ENCODE results near the gene SDS. TPM values are rescaled to one million over a fixed set of nuclear protein-coding genes. Genes with fewer than 3 reads are reported as not detected.

The SDS gene
- total and polyA plus RNA-seq, 9 donors, result 0.20 to 12.8 (median 1.0) TPM; not detected in 2

GRCh38 chr12:113422030-113422885 lies 18.6 kb upstream of the SDS start, which contains the start of gene SDSL:
SDSL (plus strand) TSS chr12:113422380; CDS start chr12:113427983, 5,603 bp downstream.
- Histone ChIP-seq H3K36me3 (no peaks in the 10 kb centered on the region), H3K27me3 (no peaks in the 10 kb centered on the region), H3K27ac (peak within 1 kb of the TSS in 1 of 2 donors; percentile 46), H3K4me1 (ENCODE audit: insufficient read depth) (peaks cover 7% of the 10 kb centered on the region), H3K9me3 (no peaks in the 10 kb centered on the region), H3K4me3 (peak within 1 kb of the TSS; percentile 31)
- intact Hi-C loops (cut with DNase I), result loop anchor here in 1 of 4 donors (10.0 kb wide), 1 partner anchor 117 kb away; no protein-coding TSS in a partner anchor
- 0 to 4% (median 1%) methylated on average over 13 of the region's 13 CpGs for WGBS, 3 donors
- DNase-seq, result peak; percentile 62 to 71 (median 70)
- TF ChIP-seq EP300 (IDR thresholded peaks at IDR 0.05) (no peak), POLR2A (IDR thresholded peaks at IDR 0.05) (no peak), CTCF (IDR thresholded peaks at IDR 0.05) (no peak)

- no peak for TF ChIP-seq EP300 (IDR thresholded peaks at IDR 0.05)
- no peak for TF ChIP-seq CTCF (IDR thresholded peaks at IDR 0.05)
- no peak for TF ChIP-seq POLR2A (IDR thresholded peaks at IDR 0.05)
- 41 to 65% (median 55%) methylated on average over 2 of the region's 2 CpGs for WGBS, 3 donors
- Histone ChIP-seq H3K9me3 (no peaks in the 10 kb centered on the region), H3K27ac (no peak overlapping the region), H3K27me3 (no peaks in the 10 kb centered on the region), H3K4me1 (ENCODE audit: insufficient read depth) (peaks cover 7% of the 10 kb centered on the region), H3K4me3 (no peak overlapping the region), H3K36me3 (no peaks in the 10 kb centered on the region)
- no peak for DNase-seq
- intact Hi-C loops (cut with DNase I), result loop anchor here in 1 of 4 donors (10.0 kb wide), 1 partner anchor 116 kb away; no protein-coding TSS in a partner anchor
Observed at GRCh38 chr12:113420996-113421595, 17.4 kb upstream of the SDS start.

GRCh38 chr12:113418213-113418879 lies 14.7 kb upstream of the SDS start:
- 42 to 46% (median 42%) methylated on average over 13 of the region's 13 CpGs for WGBS, 3 donors
- no peaks in the 10 kb centered on the region for H3K36me3 ChIP-seq
- no peak overlapping the region for H3K27ac ChIP-seq
- DNase-seq, result peak in 3 of 5 donors; percentile 34 to 68 (median 61)
- no peaks in the 10 kb centered on the region for H3K9me3 ChIP-seq
- H3K4me1 ChIP-seq (ENCODE audit: insufficient read depth), result peaks cover 7% of the 10 kb centered on the region
- intact Hi-C loops (cut with DNase I), result no loop called here
- TF ChIP-seq POLR2A (IDR thresholded peaks at IDR 0.05), result no peak
- TF ChIP-seq EP300 (IDR thresholded peaks at IDR 0.05), result no peak
- TF ChIP-seq CTCF (IDR thresholded peaks at IDR 0.05), result no peak
- H3K4me3 ChIP-seq, result no peak overlapping the region
- no peaks in the 10 kb centered on the region for H3K27me3 ChIP-seq

GRCh38 chr12:113416091-113416754 lies 12.5 kb upstream of the SDS start:
- Histone ChIP-seq H3K4me1 (ENCODE audit: insufficient read depth) (no peaks in the 10 kb centered on the region), H3K27ac (no peak overlapping the region), H3K9me3 (no peaks in the 10 kb centered on the region), H3K27me3 (no peaks in the 10 kb centered on the region), H3K36me3 (no peaks in the 10 kb centered on the region), H3K4me3 (no peak overlapping the region)
- TF ChIP-seq CTCF (IDR thresholded peaks at IDR 0.05) (no peak), EP300 (IDR thresholded peaks at IDR 0.05) (no peak), POLR2A (IDR thresholded peaks at IDR 0.05) (no peak)
- 62 to 73% (median 63%) methylated on average over 6 of the region's 6 CpGs for WGBS, 3 donors
- no peak for DNase-seq
- intact Hi-C loops (cut with DNase I), result no loop called here

Data from ovary (tissue), 9 donors.